Fibroblast of lung (primary cell): ENCODE data around the gene CST8.

Experiments
- EZH2 ChIP-seq: IDR thresholded peaks from 2 replicates; pipeline ENCODE4 v1.5.1; 2012; ENCODE audit warnings: low read length, control low read depth, mild to moderate bottlenecking; ENCODE audit errors: missing control alignments
- TF ChIP-seq, protein P1 (sequence below), 2 donors: IDR thresholded peaks in 1 of 2; conservative IDR thresholded peaks in 1 of 2; 1 replicate in 1 of 2; 2 replicates in 1 of 2; pipeline ENCODE4 v1.5.1; 2011 to 2012; ENCODE audit warnings: low read length in 2 of 2, control low read depth in 1 of 2, inconsistent platforms in 1 of 2, low read depth in 1 of 2, mild to moderate bottlenecking in 1 of 2

DNA sequence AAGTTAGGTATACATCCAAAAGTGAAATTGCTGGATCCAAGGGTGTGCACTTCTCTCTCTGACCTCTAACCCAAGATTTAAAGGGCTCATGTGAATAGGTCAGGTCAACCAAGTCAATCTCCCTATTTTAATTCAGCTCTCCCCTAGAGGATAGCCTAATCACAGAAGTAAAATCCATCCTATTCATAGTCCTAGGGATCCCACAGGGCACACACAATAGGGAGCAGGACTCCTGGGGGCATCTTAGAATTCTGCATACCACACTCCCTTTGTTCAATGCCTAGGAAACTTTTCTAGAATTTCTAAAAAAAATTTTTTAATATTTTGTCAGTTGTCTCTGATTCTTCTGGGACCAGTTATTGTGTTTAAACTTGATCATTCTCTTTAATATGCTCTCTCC, 42.2 kb downstream of the CST8 start:
- TF ChIP-seq, protein P1, sequence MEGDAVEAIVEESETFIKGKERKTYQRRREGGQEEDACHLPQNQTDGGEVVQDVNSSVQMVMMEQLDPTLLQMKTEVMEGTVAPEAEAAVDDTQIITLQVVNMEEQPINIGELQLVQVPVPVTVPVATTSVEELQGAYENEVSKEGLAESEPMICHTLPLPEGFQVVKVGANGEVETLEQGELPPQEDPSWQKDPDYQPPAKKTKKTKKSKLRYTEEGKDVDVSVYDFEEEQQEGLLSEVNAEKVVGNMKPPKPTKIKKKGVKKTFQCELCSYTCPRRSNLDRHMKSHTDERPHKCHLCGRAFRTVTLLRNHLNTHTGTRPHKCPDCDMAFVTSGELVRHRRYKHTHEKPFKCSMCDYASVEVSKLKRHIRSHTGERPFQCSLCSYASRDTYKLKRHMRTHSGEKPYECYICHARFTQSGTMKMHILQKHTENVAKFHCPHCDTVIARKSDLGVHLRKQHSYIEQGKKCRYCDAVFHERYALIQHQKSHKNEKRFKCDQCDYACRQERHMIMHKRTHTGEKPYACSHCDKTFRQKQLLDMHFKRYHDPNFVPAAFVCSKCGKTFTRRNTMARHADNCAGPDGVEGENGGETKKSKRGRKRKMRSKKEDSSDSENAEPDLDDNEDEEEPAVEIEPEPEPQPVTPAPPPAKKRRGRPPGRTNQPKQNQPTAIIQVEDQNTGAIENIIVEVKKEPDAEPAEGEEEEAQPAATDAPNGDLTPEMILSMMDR (conservative IDR thresholded peaks at IDR 0.05 in 1 of 2, IDR thresholded peaks at IDR 0.05 in 1 of 2; ENCODE audit: low read depth in 1 of 2, low read length in 2 of 2) = no peak
- TF ChIP-seq EZH2 = no peak
